Mesenchymal stem cell (in vitro differentiated cells and primary cell): ENCODE results near the gene AHCYL2.

Source experiments
- DNase-seq: peaks from one replicate; pipeline ENCODE4 v3.0.0-alpha.2; 2013
- H2AFZ ChIP-seq: one replicate; pipeline ENCODE4 v1.6.1; 2013; ENCODE audit warnings: low read depth, mild to moderate bottlenecking, control low read depth, inconsistent platforms, low read length, moderate library complexity
- H2AK5ac ChIP-seq: 2 replicates; pipeline ENCODE4 v1.6.1; 2013; ENCODE audit warnings: low read length, moderate library complexity, mild to moderate bottlenecking, inconsistent platforms; ENCODE audit not compliant: severe bottlenecking
- H2BK120ac ChIP-seq: one replicate; pipeline ENCODE4 v1.6.1; 2013; ENCODE audit warnings: low read depth, mild to moderate bottlenecking, inconsistent platforms, low read length, moderate library complexity
- H2BK12ac ChIP-seq, 2 experiments: one replicate each; pipeline ENCODE4 v1.6.1; 2013; ENCODE audit warnings: inconsistent platforms in 2 of 2, low read length in 2 of 2, mild to moderate bottlenecking in 2 of 2, moderate library complexity in 2 of 2, control low read depth in 1 of 2
- H2BK15ac ChIP-seq: one replicate; pipeline ENCODE4 v1.6.1; 2013; ENCODE audit warnings: mild to moderate bottlenecking, low read depth, inconsistent platforms; ENCODE audit not compliant: poor library complexity, severe bottlenecking
- H2BK5ac ChIP-seq: 2 replicates; pipeline ENCODE4 v1.6.1; 2013; ENCODE audit warnings: low read depth, mild to moderate bottlenecking, low read length, control low read depth, inconsistent platforms; ENCODE audit not compliant: poor library complexity, severe bottlenecking
- H3K14ac ChIP-seq, 2 experiments: one replicate each; pipeline ENCODE4 v1.6.1; 2013; ENCODE audit warnings: inconsistent platforms in 2 of 2, low read length in 2 of 2, control low read depth in 1 of 2, mild to moderate bottlenecking in 1 of 2, moderate library complexity in 1 of 2
- H3K18ac ChIP-seq, 2 experiments: one replicate each; pipeline ENCODE4 v1.6.1; 2013; ENCODE audit warnings: inconsistent platforms in 2 of 2, low read length in 2 of 2, control low read depth in 1 of 2, low read depth in 1 of 2, mild to moderate bottlenecking in 1 of 2
- H3K23ac ChIP-seq, 2 experiments: one replicate each; pipeline ENCODE4 v1.6.1; 2013; ENCODE audit warnings: inconsistent platforms in 2 of 2, low read length in 2 of 2, mild to moderate bottlenecking in 2 of 2, moderate library complexity in 2 of 2, control low read depth in 1 of 2
- H3K27ac ChIP-seq: 2 replicates; pipeline ENCODE4 v1.5.1; 2013; ENCODE audit warnings: mild to moderate bottlenecking, moderate library complexity, low read length, control low read depth, inconsistent platforms; ENCODE audit not compliant: poor library complexity, severe bottlenecking
- H3K27me3 ChIP-seq, 2 experiments: 2 replicates each; pipeline versions ENCODE4 v1.6.1 to v1.7.0; 2013; ENCODE audit warnings: low read length in 2 of 2, mild to moderate bottlenecking in 2 of 2, moderate library complexity in 2 of 2, control low read depth in 1 of 2, inconsistent platforms in 1 of 2; ENCODE audit not compliant: control insufficient read depth in 1 of 2, insufficient read depth in 1 of 2
- H3K36me3 ChIP-seq, 2 experiments: 2 replicates each; pipeline versions ENCODE4 v1.6.1 to v1.7.0; 2013; ENCODE audit warnings: low read length in 2 of 2, control low read depth in 1 of 2, inconsistent platforms in 1 of 2, low read depth in 1 of 2, mild to moderate bottlenecking in 1 of 2; ENCODE audit not compliant: insufficient read depth in 2 of 2, control insufficient read depth in 1 of 2
- H3K4ac ChIP-seq, 2 experiments: one replicate each; pipeline ENCODE4 v1.6.1; 2013; ENCODE audit warnings: inconsistent platforms in 2 of 2, low read length in 2 of 2, mild to moderate bottlenecking in 2 of 2, moderate library complexity in 2 of 2, control low read depth in 1 of 2, low read depth in 1 of 2
- H3K4me1 ChIP-seq: 2 replicates; pipeline ENCODE4 v1.6.1; 2013; ENCODE audit warnings: low read depth, low read length, control low read depth; ENCODE audit not compliant: control insufficient read depth, insufficient read depth
- H3K4me2 ChIP-seq: 2 replicates; pipeline ENCODE4 v1.6.1; 2013; ENCODE audit warnings: low read length, mild to moderate bottlenecking, inconsistent platforms; ENCODE audit not compliant: poor library complexity, severe bottlenecking
- H3K4me3 ChIP-seq, 2 experiments: 2 replicates each; pipeline versions ENCODE4 v1.5.1 to v1.7.0; 2013; ENCODE audit warnings: low read length in 2 of 2, mild to moderate bottlenecking in 2 of 2, control low read depth in 1 of 2, low read depth in 1 of 2; ENCODE audit not compliant: insufficient read depth in 1 of 2
- H3K79me1 ChIP-seq: replicated peaks from 2 replicates; pipeline ENCODE4 v1.6.1; 2013; ENCODE audit warnings: mild to moderate bottlenecking, control low read depth, low read length, inconsistent platforms; ENCODE audit not compliant: poor library complexity, severe bottlenecking
- H3K9ac ChIP-seq: 2 replicates; pipeline ENCODE4 v1.7.0; 2013; ENCODE audit warnings: mild to moderate bottlenecking, low read length, moderate library complexity
- H3K9me3 ChIP-seq: 2 replicates; pipeline ENCODE4 v1.7.0; 2013; ENCODE audit warnings: mild to moderate bottlenecking, low read length; ENCODE audit not compliant: control insufficient read depth
- H4K8ac ChIP-seq: one replicate; pipeline ENCODE4 v1.6.1; 2013; ENCODE audit warnings: inconsistent platforms, mild to moderate bottlenecking, low read length, moderate library complexity
- H4K91ac ChIP-seq: one replicate; pipeline ENCODE4 v1.6.1; 2013; ENCODE audit warnings: mild to moderate bottlenecking, low read length, inconsistent platforms
- WGBS: methylation state at CpG from one replicate; pipeline ENCODE4 v1.1.7; 2013; ENCODE audit warnings: mixed read lengths; 5-methylcytosine and 5-hydroxymethylcytosine counted together

AHCYL2 gene

DNA sequence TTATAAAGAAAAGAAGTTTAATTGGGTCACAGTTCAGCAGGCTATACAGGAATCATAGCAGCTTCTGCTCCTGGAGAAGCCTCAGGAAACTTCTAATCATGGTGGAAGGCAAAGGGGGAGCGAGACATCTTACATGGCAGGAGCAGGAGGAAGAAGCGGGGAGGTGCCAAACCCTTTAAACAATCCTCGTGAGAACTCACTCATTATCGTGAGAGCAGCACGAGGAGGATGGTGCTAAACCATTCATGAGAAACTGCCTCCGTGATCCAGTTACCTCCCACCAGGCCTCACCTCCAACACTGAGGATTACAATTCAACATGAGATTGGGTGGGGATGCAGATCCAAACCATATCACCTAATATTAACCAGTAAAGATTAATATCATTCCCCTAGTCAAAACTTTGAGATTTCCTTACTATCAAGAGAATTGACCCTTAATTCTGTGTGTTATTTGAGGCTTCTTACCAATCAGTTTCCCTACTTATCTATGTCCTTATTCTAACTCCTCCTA lies 38.0 kb upstream of the AHCYL2 start:
- Histone ChIP-seq H3K9me3 (no peaks in the 10 kb centered on the region), H2BK12ac (no peak overlapping the region), H3K4me3 (no peak overlapping the region), H3K18ac (no peak overlapping the region), H3K36me3 (no peaks in the 10 kb centered on the region), H4K8ac (no peak overlapping the region), H3K4ac (no peak overlapping the region), H4K91ac (no peak overlapping the region), H3K23ac (no peak overlapping the region), H3K9ac (no peak overlapping the region), H3K27ac (no peak overlapping the region), H2BK15ac (no peak overlapping the region), H2BK120ac (no peak overlapping the region), H3K14ac (no peak overlapping the region), H3K27me3 (peaks cover 0 to 52% of the 10 kb centered on the region in 2 experiments), H3K79me1 (peaks cover 20% of the 10 kb centered on the region), H2AFZ (no peak overlapping the region), H2AK5ac (no peak overlapping the region), H2BK5ac (no peak overlapping the region), H3K4me1 (peaks cover 8% of the 10 kb centered on the region), H3K4me2 (no peak overlapping the region)
- DNase-seq, result no peak
- 90% methylated on average over 6 of the region's 6 CpGs for WGBS

DNA sequence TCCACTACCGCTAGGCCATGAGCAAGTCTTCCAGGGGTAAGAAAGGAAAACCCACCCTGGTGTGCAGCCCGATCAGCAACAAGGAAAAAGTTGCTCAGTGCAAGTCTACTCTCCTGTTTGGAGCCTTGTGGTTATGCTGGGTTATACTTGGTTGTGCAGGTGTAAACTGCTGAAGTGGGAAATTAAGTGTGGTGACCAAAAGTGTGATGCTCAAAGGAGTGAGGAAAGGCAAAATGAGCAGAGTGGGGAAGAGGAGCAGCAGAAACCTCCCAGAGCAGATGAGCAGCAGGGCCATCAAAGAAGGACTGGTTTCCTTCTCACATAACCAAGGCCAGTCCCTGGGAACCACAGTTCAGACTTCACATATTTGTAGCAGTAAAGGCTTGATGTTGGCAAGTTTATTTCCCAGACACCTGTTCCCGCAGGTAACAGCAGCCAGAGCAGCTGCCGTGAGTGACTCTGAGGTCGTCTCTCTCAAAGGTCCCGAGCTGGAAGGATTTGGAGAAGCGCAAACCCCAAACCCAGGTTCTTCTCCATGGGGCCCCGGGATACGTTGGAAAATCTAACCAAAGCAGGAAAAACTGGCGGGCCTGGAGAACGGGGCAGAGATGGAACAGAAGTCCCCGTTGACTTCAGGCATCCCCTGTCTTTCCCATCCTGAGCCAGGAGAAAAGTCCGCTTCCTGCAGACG lies 37.0 kb upstream of the AHCYL2 start:
- no peak overlapping the region for H3K4ac ChIP-seq
- H3K9ac ChIP-seq, result no peak overlapping the region
- H3K14ac ChIP-seq, result no peak overlapping the region
- no peak overlapping the region for H4K8ac ChIP-seq
- no peak overlapping the region for H2BK15ac ChIP-seq
- no peak overlapping the region for H2BK120ac ChIP-seq
- H2AK5ac ChIP-seq, result no peak overlapping the region
- H3K36me3 ChIP-seq, result peaks cover 0 to 3% of the 10 kb centered on the region in 2 experiments
- no peak overlapping the region for H4K91ac ChIP-seq
- no peaks in the 10 kb centered on the region for H3K9me3 ChIP-seq
- no peak overlapping the region for H3K18ac ChIP-seq
- peaks cover 0 to 58% of the 10 kb centered on the region in 2 experiments for H3K27me3 ChIP-seq
- peak; percentile 2 for DNase-seq
- no peak overlapping the region for H2AFZ ChIP-seq
- H3K4me1 ChIP-seq, result peaks cover 8% of the 10 kb centered on the region
- WGBS, result 22% methylated on average over 12 of the region's 14 CpGs
- H3K79me1 ChIP-seq, result peaks cover 25% of the 10 kb centered on the region
- no peak overlapping the region for H2BK5ac ChIP-seq
- peak overlapping the region; percentile 97 for H3K4me2 ChIP-seq
- H2BK12ac ChIP-seq, result peak overlapping the region in 1 of 2 experiments; percentile 3
- no peak overlapping the region for H3K27ac ChIP-seq
- no peak overlapping the region for H3K23ac ChIP-seq
- peak overlapping the region; percentile 74 to 78 for H3K4me3 ChIP-seq

DNA sequence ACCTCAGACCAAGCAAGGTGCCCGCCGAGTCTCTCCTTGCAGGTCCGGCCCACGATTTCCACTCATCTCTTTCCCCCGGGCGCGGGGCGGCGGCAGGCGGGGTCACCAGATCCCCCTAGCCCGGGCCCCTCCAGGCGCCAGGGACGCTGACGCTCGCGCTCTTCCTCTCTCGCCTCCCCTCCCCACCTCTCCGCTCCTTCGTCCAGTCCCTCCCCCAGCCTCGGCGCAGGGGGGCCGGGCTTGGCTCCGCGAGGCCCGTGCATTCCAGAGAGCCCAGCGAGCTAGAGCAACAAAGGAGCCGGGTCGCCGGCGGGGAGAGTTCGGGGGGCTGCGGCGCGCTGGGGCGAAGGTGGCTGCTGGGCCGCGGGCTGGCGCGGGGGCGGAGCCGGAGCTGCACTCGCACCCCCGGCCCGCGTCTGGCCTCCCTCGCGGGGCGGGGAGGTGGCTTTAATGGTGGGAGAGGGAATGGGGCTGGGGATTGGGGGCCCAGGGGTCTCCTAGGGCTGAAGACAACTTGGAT lies 36.4 kb upstream of the AHCYL2 start, which contains the start of gene SMO:
Gene SMO (plus strand): TSS at position 262 of the 520 bp plus-strand sequence. CDS start 519 bp downstream, outside the sequence.
- Histone ChIP-seq H3K27ac (no peak within 1 kb of the TSS), H3K36me3 (peaks cover 0 to 6% of the 10 kb centered on the region in 2 experiments), H3K4me3 (peak within 1 kb of the TSS; percentile 74 to 78), H2BK5ac (no peak within 1 kb of the TSS), H2AFZ (peak within 1 kb of the TSS; percentile 0), H3K4me2 (peak within 1 kb of the TSS; percentile 97), H4K8ac (peak within 1 kb of the TSS; percentile 56), H3K4ac (peak within 1 kb of the TSS; percentile 63 to 71), H3K23ac (peak within 1 kb of the TSS in 1 of 2 experiments; percentile 2), H3K14ac (peak within 1 kb of the TSS in 1 of 2 experiments; percentile 80), H3K27me3 (peaks cover 0 to 58% of the 10 kb centered on the region in 2 experiments), H3K9ac (peak within 1 kb of the TSS; percentile 68), H2BK120ac (peak within 1 kb of the TSS; percentile 71), H3K18ac (peak within 1 kb of the TSS; percentile 82 to 84), H2BK15ac (peak within 1 kb of the TSS; percentile 74), H3K79me1 (peaks cover 30% of the 10 kb centered on the region), H4K91ac (no peak within 1 kb of the TSS), H3K9me3 (no peaks in the 10 kb centered on the region), H3K4me1 (peaks cover 8% of the 10 kb centered on the region), H2AK5ac (no peak within 1 kb of the TSS), H2BK12ac (peak within 1 kb of the TSS in 1 of 2 experiments; percentile 3)
- peak; percentile 55 for DNase-seq
- WGBS, result under 1% methylated on average over 20 of the region's 48 CpGs
